ENCODE measurements around the gene ADGRV1.
A peak's percentile ranks its signal among the peaks of the same experiment; 100 is the strongest.

ADGRV1 gene

DNA sequence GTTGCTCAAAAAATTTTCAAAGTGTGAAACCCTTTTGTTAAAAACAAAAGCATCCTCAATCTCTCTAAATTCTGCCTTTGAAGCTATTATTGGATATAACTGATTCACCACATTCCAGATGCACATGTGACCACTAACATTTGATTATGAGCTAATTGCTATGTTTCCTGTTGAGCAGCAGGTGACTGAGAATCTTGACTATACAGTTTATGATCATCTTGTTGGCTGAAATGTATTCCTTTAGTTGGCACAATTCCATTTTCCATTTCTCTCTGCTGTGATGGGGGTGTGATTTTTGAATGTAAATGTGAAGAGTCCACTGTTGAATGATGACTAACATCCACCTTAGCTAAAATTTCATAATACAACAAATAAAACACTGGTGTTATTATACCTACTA, 39.9 kb upstream of the ADGRV1 start:
- no peak for DNase-seq (ENCODE audit: low read depth in 1 of 2, low spot score in 1 of 2)
- Histone ChIP-seq H3K27ac (replicated peaks) (no peak overlapping the region), H3K4me3 (replicated peaks; ENCODE audit: insufficient read depth, low read length) (no peak overlapping the region), H3K27me3 (ENCODE audit: insufficient read depth, poor library complexity, severe bottlenecking) (no peaks in the 10 kb centered on the region)
- TF ChIP-seq GABPA (IDR thresholded peaks at IDR 0.05; ENCODE audit: low read depth): no peak
- TF ChIP-seq CTCF (IDR thresholded peaks at IDR 0.05; ENCODE audit: insufficient read depth, low read length): no peak
- no peak for TF ChIP-seq POLR2AphosphoS5 (IDR thresholded peaks at IDR 0.05; ENCODE audit: low read depth)
- TF ChIP-seq REST (IDR thresholded peaks at IDR 0.05; ENCODE audit: insufficient replicate concordance, low read depth): no peak
- TF ChIP-seq SPI1 (IDR thresholded peaks at IDR 0.05; ENCODE audit: borderline replicate concordance, low read depth): no peak

DNA sequence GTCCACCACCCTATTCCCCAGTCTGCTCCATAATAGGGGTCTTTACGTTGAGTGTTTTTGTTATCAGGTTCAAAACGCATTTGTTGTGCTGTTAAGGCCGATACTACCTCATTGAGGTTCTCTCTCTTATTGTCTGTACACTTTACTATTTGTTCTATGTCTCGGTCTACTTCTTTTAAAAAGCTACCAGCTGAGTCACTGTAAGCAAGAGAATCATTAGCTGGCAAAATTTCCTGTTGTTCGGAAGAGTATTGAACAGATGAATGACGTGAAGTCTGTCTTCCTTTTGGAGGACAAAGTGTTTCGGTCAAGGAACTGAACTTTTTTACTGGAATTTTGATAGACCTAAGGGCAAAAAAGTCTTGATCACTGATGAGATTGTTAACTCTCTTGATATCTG, 39.5 kb upstream of the ADGRV1 start:
- DNase-seq (ENCODE audit: low read depth in 1 of 2, low spot score in 1 of 2): no peak
- no peak overlapping the region for H3K4me3 ChIP-seq (replicated peaks; ENCODE audit: insufficient read depth, low read length)
- no peaks in the 10 kb centered on the region for H3K27me3 ChIP-seq (ENCODE audit: insufficient read depth, poor library complexity, severe bottlenecking)
- H3K27ac ChIP-seq (replicated peaks): no peak overlapping the region
- TF ChIP-seq SPI1 (IDR thresholded peaks at IDR 0.05; ENCODE audit: borderline replicate concordance, low read depth): no peak
- TF ChIP-seq REST (IDR thresholded peaks at IDR 0.05; ENCODE audit: insufficient replicate concordance, low read depth): no peak
- TF ChIP-seq GABPA (IDR thresholded peaks at IDR 0.05; ENCODE audit: low read depth): no peak
- no peak for TF ChIP-seq CTCF (IDR thresholded peaks at IDR 0.05; ENCODE audit: insufficient read depth, low read length)
- no peak for TF ChIP-seq POLR2AphosphoS5 (IDR thresholded peaks at IDR 0.05; ENCODE audit: low read depth)

DNA sequence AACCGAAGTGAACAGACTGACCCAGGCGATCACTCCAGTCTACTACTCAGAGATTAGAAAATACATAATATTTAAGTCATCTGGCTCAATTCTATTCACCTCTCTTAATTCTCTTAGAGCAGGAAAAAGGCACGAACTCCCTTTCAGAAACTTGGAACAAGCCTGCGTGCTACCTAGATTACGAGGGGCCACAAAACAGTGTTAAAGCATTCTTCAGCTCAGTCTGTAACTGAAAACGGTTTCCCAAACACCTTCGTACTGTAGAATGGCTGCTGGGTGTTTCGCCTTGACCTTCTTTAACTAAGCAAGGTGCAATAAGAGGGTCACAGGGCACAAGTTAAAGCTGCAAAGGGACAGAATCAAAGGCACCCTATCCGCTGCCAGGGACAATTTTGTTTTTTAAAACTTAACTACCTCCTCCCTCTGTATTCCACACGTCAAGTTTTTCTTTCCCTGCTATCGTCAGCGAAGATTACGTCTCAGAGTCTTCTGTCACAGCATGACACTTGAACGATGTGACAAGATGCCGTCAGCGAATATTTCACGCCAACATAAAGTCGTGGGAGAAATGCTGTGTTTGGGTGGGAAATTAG, 29.9 kb upstream of the ADGRV1 start:
- Histone ChIP-seq H3K4me3 (replicated peaks; ENCODE audit: insufficient read depth, low read length) (peak overlapping the region; percentile 92), H3K27me3 (ENCODE audit: insufficient read depth, poor library complexity, severe bottlenecking) (no peaks in the 10 kb centered on the region), H3K27ac (replicated peaks) (peak overlapping the region; percentile 78)
- TF ChIP-seq SPI1 (IDR thresholded peaks at IDR 0.05; ENCODE audit: borderline replicate concordance, low read depth) (no peak), POLR2AphosphoS5 (IDR thresholded peaks at IDR 0.05; ENCODE audit: low read depth) (no peak), CTCF (IDR thresholded peaks at IDR 0.05; ENCODE audit: insufficient read depth, low read length) (no peak), REST (IDR thresholded peaks at IDR 0.05; ENCODE audit: insufficient replicate concordance, low read depth) (no peak), GABPA (IDR thresholded peaks at IDR 0.05; ENCODE audit: low read depth) (no peak)
- DNase-seq (ENCODE audit: low read depth in 1 of 2, low spot score in 1 of 2): peak in 1 of 2 experiments; percentile 1

Data from HL-60 (cell line).